D721Med (cell line): ENCODE measurements around the gene RER1.

Experiments used
- DNase-seq: peaks from one replicate; pipeline ENCODE4 v3.0.0; 2011; ENCODE audit warnings: low spot score; ENCODE audit not compliant: insufficient read length
- FAIRE-seq: peaks from 2 replicates; lab custom pipeline; 2011; peaks lifted over from hg19 to GRCh38; lab: Jason Lieb, UNC
- TF ChIP-seq, protein P1 (sequence below): IDR thresholded peaks from 2 replicates; pipeline ENCODE4 v1.5.1; 2012; ENCODE audit warnings: mild to moderate bottlenecking, control low read depth; ENCODE audit not compliant: insufficient read depth; ENCODE audit errors: missing control alignments

RER1 gene

DNA sequence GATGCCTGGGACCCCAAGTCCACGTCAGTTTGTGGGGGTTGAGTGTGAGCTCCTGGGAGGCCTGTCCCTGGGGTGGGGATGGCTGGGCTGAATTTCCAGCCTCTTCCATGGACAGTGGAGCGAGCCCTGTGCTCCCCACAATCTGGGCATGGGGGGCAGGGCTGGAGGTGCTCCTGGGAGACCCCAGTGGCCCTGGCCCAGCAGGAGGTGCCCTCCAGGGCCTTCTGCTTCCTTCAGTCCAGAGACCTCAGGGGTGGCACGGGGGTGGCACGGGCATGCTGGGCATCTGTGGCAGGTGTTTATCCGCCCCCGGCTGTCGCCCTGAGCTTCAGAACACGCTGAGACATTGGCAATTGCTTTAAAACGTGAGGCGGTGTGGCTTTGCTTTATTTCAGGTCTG lies 41.1 kb upstream of the RER1 start:
- TF ChIP-seq, protein P1, sequence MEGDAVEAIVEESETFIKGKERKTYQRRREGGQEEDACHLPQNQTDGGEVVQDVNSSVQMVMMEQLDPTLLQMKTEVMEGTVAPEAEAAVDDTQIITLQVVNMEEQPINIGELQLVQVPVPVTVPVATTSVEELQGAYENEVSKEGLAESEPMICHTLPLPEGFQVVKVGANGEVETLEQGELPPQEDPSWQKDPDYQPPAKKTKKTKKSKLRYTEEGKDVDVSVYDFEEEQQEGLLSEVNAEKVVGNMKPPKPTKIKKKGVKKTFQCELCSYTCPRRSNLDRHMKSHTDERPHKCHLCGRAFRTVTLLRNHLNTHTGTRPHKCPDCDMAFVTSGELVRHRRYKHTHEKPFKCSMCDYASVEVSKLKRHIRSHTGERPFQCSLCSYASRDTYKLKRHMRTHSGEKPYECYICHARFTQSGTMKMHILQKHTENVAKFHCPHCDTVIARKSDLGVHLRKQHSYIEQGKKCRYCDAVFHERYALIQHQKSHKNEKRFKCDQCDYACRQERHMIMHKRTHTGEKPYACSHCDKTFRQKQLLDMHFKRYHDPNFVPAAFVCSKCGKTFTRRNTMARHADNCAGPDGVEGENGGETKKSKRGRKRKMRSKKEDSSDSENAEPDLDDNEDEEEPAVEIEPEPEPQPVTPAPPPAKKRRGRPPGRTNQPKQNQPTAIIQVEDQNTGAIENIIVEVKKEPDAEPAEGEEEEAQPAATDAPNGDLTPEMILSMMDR = no peak
- no peak for FAIRE-seq
- no peak for DNase-seq

DNA sequence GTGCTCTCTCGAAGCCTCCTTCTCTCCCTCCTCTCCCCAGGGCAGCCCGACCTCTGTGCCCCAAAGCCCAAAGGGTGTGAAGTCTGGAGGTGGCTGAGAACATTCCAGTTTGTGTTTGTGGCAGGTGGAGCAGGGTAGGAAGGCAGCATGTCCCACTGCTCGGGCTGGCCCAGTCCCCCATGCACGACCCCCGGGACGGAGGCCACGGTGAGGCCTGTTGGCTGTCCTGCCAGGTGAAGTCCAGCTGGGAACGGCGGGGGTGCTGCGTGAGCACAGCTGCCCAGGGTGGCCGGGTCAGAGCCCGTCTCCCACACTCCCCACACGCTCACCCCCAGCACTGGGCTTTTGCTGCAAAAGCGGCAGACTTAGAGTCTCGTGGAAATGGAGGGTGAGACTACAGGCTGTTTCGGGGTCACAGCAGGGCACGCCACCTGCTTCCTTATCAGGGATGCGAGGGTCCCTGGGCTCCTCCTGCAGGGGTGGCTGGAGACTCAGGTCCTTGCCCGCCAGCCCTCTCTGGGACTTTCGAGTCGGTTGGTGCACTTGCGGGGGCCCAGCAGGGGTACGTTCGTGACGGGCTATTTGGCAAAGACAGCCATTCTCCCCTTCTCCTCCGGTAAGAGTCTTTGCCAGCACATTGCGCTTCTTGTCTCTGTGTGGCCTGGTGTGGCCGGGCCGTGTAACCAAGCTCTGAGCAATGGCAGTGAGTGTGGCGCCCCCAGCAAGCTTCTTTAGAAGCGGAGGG lies 40.6 kb upstream of the RER1 start:
- TF ChIP-seq, protein P1 = no peak
- FAIRE-seq = no peak

GRCh38 chr1:2351723-2352122 lies 39.9 kb upstream of the RER1 start:
- FAIRE-seq (no peak), DNase-seq (no peak)
- TF ChIP-seq, protein P1 = no peak

More for the DNA sequence above, 40.6 kb upstream of the RER1 start:
- no peak for DNase-seq

DNA sequence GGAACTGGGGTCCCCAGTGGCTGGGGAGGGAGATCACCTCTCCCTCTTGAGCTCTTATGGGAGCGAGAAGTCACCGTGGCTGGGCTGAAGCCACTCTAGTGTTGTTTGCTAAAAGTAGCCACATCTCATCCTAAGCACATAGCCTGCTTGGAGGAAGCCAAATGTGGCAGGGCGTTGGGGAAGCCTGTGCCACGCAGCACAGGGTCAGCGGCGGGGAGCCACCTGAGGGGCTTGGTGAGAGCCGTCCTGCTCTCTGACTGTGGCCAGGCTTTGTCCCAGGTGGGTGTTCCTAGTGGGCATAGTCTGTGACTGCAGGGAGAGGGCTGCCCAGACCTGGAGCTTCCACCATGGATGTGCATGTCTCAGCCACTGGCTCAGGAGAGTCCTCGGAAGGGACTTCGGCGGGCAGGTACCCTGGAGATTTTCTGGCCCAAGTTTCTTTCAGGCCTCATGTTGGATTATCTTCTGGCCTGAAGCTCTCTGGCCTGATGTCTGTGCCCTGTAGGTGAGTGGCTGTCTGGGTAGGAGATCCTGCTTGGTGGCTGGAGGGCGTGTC lies 39.2 kb upstream of the RER1 start:
- DNase-seq (no peak), FAIRE-seq (no peak)
- TF ChIP-seq, protein P1 = no peak

GRCh38 chr1:2352897-2353550 lies 38.6 kb upstream of the RER1 start:
- FAIRE-seq (no peak), DNase-seq (no peak)
- TF ChIP-seq, protein P1 = no peak

DNA sequence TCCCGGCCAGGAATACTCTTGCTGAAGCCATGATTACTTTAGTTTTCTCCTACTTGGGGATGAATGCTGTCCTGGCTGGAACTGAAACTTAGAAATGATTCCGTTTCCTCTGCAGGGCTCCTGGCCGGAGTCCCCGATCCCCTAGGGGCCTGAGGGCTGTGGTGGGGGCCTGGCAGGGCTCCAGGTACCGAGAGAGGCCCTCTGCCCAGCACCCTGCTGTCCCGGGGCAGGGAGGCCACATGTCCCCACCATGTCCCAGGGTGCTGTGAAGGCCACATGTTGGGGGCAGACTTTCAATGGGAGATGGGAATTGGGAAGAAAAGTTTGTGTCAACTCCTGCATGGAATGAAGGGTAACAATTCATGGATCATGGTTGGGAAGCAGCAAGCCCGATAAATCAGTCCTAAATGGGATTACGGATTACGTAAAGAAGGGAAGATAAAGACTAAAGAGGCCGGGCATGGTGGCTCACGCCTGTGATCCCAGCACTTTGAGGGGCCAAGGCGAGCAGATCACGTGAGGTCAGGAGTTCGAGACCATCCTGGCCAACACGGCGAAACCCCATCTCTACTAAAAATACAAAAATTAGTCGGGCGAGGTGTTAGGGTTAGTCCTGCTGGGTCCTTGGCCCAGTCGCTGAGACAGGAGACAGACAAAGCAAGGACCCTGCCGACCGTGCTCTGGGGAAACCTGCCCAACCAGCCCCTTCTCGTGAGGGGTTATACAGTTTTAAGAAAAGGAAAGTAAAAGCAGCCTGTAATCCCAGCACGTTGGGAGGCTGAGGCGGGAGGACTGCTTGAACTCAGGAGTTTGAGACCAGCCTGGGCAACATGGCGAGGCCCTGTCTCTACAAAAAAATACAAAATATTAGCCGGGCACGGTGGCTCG lies 37.8 kb upstream of the RER1 start:
- DNase-seq (no peak), FAIRE-seq (no peak)
- TF ChIP-seq, protein P1 = no peak
